Measurements from ENCODE around the gene ENGASE.
"Not testable (repeated sequence)": the region's sequence is repeated elsewhere in the genome, so short reads cannot be mapped to it uniquely, and the experiment has no call there.

ENGASE gene

DNA sequence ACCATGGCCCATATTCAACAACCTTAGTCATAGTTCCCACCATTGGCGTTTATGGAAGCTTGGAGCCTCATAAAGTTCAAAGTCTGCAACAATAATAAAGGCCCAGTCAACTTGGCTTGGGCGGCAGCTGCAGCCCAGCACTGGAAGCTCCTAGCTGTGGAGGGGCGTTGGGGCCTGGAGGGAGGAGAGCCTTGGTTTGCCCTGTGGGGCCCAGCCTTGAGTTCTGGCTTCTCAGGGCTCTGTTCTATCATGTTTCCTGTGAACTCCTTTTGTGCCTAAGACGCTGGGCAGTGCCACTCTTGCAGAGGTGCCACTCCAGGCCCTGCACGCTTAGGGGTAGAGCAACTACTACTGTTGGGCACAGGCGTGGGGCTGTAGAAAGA is 927 bp upstream of the ENGASE start:
- Mint-ChIP-seq H3K9me3 (no peaks in the 10 kb centered on the region), H3K4me3 (no peak overlapping the region), H3K36me3 (no peaks in the 10 kb centered on the region), H3K4me1 (peaks cover 21% of the 10 kb centered on the region), H3K27ac (no peak overlapping the region), H3K27me3 (peaks cover 10% of the 10 kb centered on the region)
- CTCF ChIA-PET: interaction anchor here (1.0 to 2.6 kb wide), 6 partner anchors 8 to 318 kb away, joined by 3 to 9 read pairs (median 6); no protein-coding TSS in a partner anchor
- no peak for DNase-seq

- CTCF ChIA-PET: interaction anchor here (1.0 to 2.6 kb wide), 6 partner anchors 8 to 318 kb away, joined by 3 to 9 read pairs (median 6); no protein-coding TSS in a partner anchor
- H3K9me3 Mint-ChIP-seq, H3K36me3 Mint-ChIP-seq, DNase-seq, H3K27me3 Mint-ChIP-seq: not testable (repeated sequence)
- Mint-ChIP-seq H3K27ac (peak overlapping the region; percentile 82), H3K4me1 (peaks cover 21% of the 10 kb centered on the region), H3K4me3 (peak overlapping the region; percentile 71)
Observed at GRCh38 chr17:79074121-79074648, 439 bp upstream of the ENGASE start.

- CTCF ChIA-PET: interaction anchor here (1.5 kb wide), 1 partner anchor 318 kb away, joined by 3 read pairs; no protein-coding TSS in a partner anchor
- H3K9me3 Mint-ChIP-seq: no peaks in the 10 kb centered on the region
- H3K36me3 Mint-ChIP-seq: peaks cover 9% of the 10 kb centered on the region
- peaks cover 3% of the 10 kb centered on the region for H3K27me3 Mint-ChIP-seq
- DNase-seq: no peak
- H3K27ac Mint-ChIP-seq: peak overlapping the region; percentile 79
- H3K4me1 Mint-ChIP-seq: peaks cover 21% of the 10 kb centered on the region
- H3K4me3 Mint-ChIP-seq: peak overlapping the region; percentile 87
Observed at GRCh38 chr17:79075446-79075750, 774 bp downstream of the ENGASE start.

DNA sequence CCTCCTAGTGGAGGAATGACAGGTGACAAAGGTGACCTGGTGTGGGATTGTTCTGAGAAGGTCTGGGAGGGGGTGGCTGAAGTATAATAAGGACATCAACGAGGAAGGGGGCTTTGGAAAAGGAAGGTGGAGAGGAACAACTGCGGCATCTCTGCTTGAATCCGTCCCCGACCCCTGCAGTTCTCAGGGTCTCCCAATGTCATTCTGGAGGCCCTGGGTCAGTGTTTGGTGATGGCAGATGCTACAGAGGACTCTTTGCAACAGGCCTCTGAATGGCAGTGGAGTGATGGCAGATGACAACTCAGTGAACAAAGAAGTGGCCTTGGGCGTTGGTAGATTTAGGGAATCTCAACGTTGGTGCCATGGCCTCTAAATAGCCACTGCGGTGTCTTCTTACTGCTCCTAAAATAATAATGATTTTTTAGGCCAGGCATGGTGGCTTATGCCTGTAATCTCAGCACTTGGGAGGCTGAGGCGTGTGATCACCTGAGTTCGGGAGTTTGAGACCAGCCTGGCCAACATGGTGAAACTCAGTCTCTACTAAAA is 1.3 kb downstream of the ENGASE start:
- no peak for DNase-seq
- no peaks in the 10 kb centered on the region for H3K9me3 Mint-ChIP-seq
- CTCF ChIA-PET: interaction anchor here (1.5 kb wide), 1 partner anchor 318 kb away, joined by 3 read pairs; no protein-coding TSS in a partner anchor
- H3K36me3 Mint-ChIP-seq: peaks cover 11% of the 10 kb centered on the region
- peaks cover 21% of the 10 kb centered on the region for H3K4me1 Mint-ChIP-seq
- H3K4me3 Mint-ChIP-seq: peak overlapping the region; percentile 87
- peak overlapping the region; percentile 79 for H3K27ac Mint-ChIP-seq
- H3K27me3 Mint-ChIP-seq: no peaks in the 10 kb centered on the region

DNA sequence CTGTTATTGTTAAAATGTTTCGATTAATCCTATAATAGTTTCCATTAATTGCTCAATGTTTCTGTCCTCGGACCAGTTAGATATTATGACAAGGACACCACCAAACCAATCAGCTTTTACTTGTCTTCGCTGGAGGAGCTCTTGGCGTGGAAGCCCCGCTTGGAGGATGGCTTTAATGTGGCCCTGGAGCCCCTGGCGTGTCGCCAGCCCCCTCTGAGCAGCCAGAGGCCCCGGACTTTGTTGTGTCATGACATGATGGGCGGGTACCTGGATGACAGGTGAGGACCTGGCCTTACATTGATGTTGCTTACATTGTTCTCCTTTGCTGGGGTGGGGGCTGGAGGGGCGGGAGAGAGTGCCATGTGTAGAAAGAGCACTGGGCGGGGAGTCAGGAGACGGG is 3.0 kb downstream of the ENGASE start:
- peaks cover 14% of the 10 kb centered on the region for H3K36me3 Mint-ChIP-seq
- no peak for DNase-seq
- H3K27me3 Mint-ChIP-seq: no peaks in the 10 kb centered on the region
- H3K4me1 Mint-ChIP-seq: peaks cover 21% of the 10 kb centered on the region
- no peak overlapping the region for H3K4me3 Mint-ChIP-seq
- no peaks in the 10 kb centered on the region for H3K9me3 Mint-ChIP-seq
- CTCF ChIA-PET: no interaction called here
- no peak overlapping the region for H3K27ac Mint-ChIP-seq

DNA sequence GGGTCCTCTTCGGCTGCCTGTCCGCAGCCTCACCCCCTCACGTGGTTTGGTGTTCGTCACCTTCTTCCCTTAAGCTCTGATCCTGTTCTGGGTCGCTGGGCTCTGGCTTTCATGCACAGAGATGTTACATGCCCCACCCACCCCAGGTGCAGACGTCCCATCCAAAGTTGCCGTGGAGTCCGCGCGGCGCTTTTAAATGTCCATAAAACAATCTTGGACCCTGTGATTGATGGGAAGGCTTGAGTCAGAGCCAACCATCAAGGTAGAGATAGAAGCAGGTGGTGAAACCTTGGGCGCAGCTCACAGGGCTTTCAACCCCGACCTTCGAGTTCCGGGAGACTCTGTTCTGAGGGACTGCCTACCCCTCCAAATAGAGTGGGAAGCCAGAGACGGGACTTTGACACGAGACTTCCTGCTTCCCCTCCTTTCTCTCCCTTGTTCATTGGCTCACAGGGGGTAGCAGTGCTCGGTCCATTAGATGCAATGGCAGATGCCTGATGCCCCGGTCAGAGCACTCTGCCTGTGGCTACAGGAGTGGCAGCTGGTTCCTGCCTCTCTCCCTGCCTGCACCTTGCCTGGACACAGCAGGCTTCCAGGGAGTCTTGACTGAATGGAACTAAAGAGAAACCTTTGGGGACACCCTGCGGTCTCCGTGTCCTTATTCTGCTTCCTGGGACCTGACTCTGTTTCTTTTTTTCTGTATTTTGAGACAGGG is 4.0 kb downstream of the ENGASE start:
- no peaks in the 10 kb centered on the region for H3K9me3 Mint-ChIP-seq
- peaks cover 14% of the 10 kb centered on the region for H3K36me3 Mint-ChIP-seq
- H3K4me1 Mint-ChIP-seq: peaks cover 21% of the 10 kb centered on the region
- DNase-seq: no peak
- H3K27me3 Mint-ChIP-seq: no peaks in the 10 kb centered on the region
- no peak overlapping the region for H3K27ac Mint-ChIP-seq
- H3K4me3 Mint-ChIP-seq: no peak overlapping the region
- CTCF ChIA-PET: no interaction called here

DNA sequence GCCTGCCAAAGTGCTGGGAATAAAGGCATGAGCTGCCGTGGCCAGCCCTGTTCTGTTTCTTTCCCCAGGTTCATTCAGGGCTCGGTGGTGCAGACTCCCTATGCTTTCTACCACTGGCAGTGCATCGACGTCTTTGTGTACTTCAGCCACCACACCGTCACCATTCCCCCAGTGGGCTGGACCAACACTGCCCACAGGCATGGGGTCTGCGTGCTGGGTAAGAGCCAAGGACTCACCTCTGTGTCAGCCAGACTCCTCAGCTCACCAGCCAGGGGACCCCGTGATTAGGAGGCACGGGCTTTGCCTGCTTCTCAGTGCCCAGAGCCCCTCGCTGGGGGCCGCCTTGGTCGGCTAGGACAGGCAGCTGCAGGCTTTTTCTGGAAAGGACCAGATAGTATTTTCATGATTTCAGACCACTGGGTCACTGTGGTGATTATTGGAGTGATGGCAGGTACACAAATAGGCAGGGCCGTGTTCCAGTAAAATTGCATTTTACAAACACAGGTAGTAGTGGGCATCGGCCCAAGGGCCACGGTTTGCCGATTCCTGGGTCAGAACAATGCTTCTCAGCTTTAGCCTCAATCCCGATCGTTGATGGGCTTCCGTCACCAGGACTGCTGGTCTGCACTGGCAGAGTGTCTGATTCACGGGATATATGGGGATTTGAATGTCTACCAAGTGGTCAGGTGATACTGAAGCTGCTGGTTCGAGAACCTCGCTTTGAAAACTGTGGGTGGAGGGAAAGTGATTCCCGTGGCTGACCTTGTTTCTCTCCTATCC is 5.0 kb downstream of the ENGASE start:
- Mint-ChIP-seq H3K9me3 (no peaks in the 10 kb centered on the region), H3K4me1 (peaks cover 16% of the 10 kb centered on the region), H3K36me3 (peaks cover 14% of the 10 kb centered on the region), H3K4me3 (no peak overlapping the region), H3K27ac (no peak overlapping the region), H3K27me3 (no peaks in the 10 kb centered on the region)
- no peak for DNase-seq
- CTCF ChIA-PET: no interaction called here

DNA sequence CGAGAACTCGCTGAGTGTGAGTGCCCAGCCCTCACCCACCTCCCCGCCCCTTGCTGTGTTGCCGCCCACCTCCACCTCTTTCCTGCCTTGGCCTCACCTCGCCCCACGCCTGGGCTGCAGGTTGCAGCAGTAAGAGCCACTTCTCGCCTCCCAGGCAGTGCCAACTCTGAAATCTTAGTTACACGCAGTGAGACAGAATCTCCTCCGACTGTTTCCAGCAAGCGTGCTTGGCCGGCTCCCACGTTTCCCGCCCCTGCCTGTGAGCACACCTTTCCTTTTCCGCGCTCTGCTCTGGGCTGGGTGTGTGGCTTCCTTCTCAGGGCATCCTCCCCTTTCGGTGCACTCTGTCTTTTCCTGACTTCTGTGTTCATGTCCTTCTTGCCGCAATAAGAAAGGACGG is 5.7 kb downstream of the ENGASE start:
- Mint-ChIP-seq H3K27ac (no peak overlapping the region), H3K27me3 (no peaks in the 10 kb centered on the region), H3K36me3 (peaks cover 14% of the 10 kb centered on the region), H3K9me3 (no peaks in the 10 kb centered on the region), H3K4me3 (no peak overlapping the region), H3K4me1 (peaks cover 13% of the 10 kb centered on the region)
- CTCF ChIA-PET: interaction anchor here (10.4 kb wide), 1 partner anchor 311 kb away, joined by 125 read pairs; no protein-coding TSS in a partner anchor
- DNase-seq: no peak

- no peak for DNase-seq
- H3K27ac Mint-ChIP-seq: no peak overlapping the region
- peaks cover 14% of the 10 kb centered on the region for H3K36me3 Mint-ChIP-seq
- H3K9me3 Mint-ChIP-seq: no peaks in the 10 kb centered on the region
- H3K27me3 Mint-ChIP-seq: no peaks in the 10 kb centered on the region
- H3K4me1 Mint-ChIP-seq: peaks cover 8% of the 10 kb centered on the region
- CTCF ChIA-PET: interaction anchor here (1.0 to 10.4 kb wide), 2 partner anchors 35 to 310 kb away, joined by 3 to 125 read pairs; no protein-coding TSS in a partner anchor
- no peak overlapping the region for H3K4me3 Mint-ChIP-seq
Observed at GRCh38 chr17:79080761-79081290, 6.2 kb downstream of the ENGASE start.

GRCh38 chr17:79081571-79082276 is 7.1 kb downstream of the ENGASE start:
- CTCF ChIA-PET: interaction anchor here (0.9 to 10.4 kb wide), 7 partner anchors 8 to 309 kb away, joined by 3 to 125 read pairs (median 4); no protein-coding TSS in a partner anchor
- H3K36me3 Mint-ChIP-seq: peaks cover 14% of the 10 kb centered on the region

GRCh38 chr17:79082311-79083190 is 7.9 kb downstream of the ENGASE start:
- no peaks in the 10 kb centered on the region for H3K27me3 Mint-ChIP-seq
- peak; percentile 71 for DNase-seq
- peaks cover 16% of the 10 kb centered on the region for H3K36me3 Mint-ChIP-seq
- CTCF ChIA-PET: interaction anchor here (0.8 to 10.4 kb wide), 12 partner anchors 9 to 308 kb away, joined by 3 to 125 read pairs (median 4); no protein-coding TSS in a partner anchor
- no peaks in the 10 kb centered on the region for H3K9me3 Mint-ChIP-seq
- H3K4me1 Mint-ChIP-seq: no peaks in the 10 kb centered on the region
- no peak overlapping the region for H3K4me3 Mint-ChIP-seq
- H3K27ac Mint-ChIP-seq: no peak overlapping the region

More at GRCh38 chr17:79081571-79082276, 7.1 kb downstream of the ENGASE start:
- Mint-ChIP-seq H3K4me3 (no peak overlapping the region), H3K9me3 (no peaks in the 10 kb centered on the region), H3K4me1 (no peaks in the 10 kb centered on the region), H3K27me3 (no peaks in the 10 kb centered on the region), H3K27ac (no peak overlapping the region)
- no peak for DNase-seq

GRCh38 chr17:79083191-79083971 is 8.8 kb downstream of the ENGASE start:
- H3K4me1 Mint-ChIP-seq: no peaks in the 10 kb centered on the region
- CTCF ChIA-PET: interaction anchor here (0.8 to 10.4 kb wide), 10 partner anchors 9 to 308 kb away, joined by 3 to 125 read pairs (median 4); no protein-coding TSS in a partner anchor
- H3K27ac Mint-ChIP-seq: no peak overlapping the region
- DNase-seq: no peak
- no peaks in the 10 kb centered on the region for H3K27me3 Mint-ChIP-seq
- no peak overlapping the region for H3K4me3 Mint-ChIP-seq
- H3K9me3 Mint-ChIP-seq: no peaks in the 10 kb centered on the region
- H3K36me3 Mint-ChIP-seq: peaks cover 16% of the 10 kb centered on the region
